HEK293T (cell line): ENCODE results near the gene CCDC15.

Source experiments
- CTCF ChIA-PET: fragments of 350-600 bp; formaldehyde crosslinking; extraction: SDS; loops from one replicate; lab custom pipeline; 2021; ENCODE audit warnings: antibody characterized with exemption, inconsistent platforms; lab: Yijun Ruan, JAX
- POLR2A ChIA-PET: fragments of 350-600 bp; formaldehyde crosslinking; extraction: SDS; loops from one replicate; lab custom pipeline; 2020; ENCODE audit warnings: antibody characterized with exemption, inconsistent platforms; lab: Yijun Ruan, JAX
- DNase-seq: peaks from one replicate; pipeline ENCODE4 v3.0.0; 2012; ENCODE audit warnings: mixed read lengths; ENCODE audit errors: extremely low spot score
- ARNT ChIP-seq: fragments of 450-650 bp; IDR thresholded peaks from 2 replicates; pipeline ENCODE4 v1.6.1; 2017; ENCODE audit warnings: mild to moderate bottlenecking
- BHLHE40 ChIP-seq: fragments of 450-650 bp; IDR thresholded peaks from 2 replicates; pipeline ENCODE4 v1.6.1; 2016; ENCODE audit warnings: mild to moderate bottlenecking, moderate library complexity, borderline replicate concordance
- CTBP1 ChIP-seq: fragments of 450-650 bp; IDR thresholded peaks from 2 replicates; pipeline ENCODE4 v1.6.1; 2016; ENCODE audit warnings: borderline replicate concordance
- ELF4 ChIP-seq: fragments of 450-650 bp; IDR thresholded peaks from 2 replicates; pipeline ENCODE4 v1.6.1; 2017; ENCODE audit warnings: antibody characterized with exemption
- FOXA1 ChIP-seq: fragments of 450-650 bp; IDR thresholded peaks from 2 replicates; pipeline ENCODE4 v1.6.1; 2016; ENCODE audit warnings: mild to moderate bottlenecking
- FOXK2 ChIP-seq: fragments of 450-650 bp; IDR thresholded peaks from 2 replicates; pipeline ENCODE4 v1.6.1; 2016; ENCODE audit warnings: mild to moderate bottlenecking
- FOXM1 ChIP-seq: fragments of 450-650 bp; IDR thresholded peaks from 2 replicates; pipeline ENCODE4 v1.6.1; 2017; ENCODE audit warnings: mild to moderate bottlenecking, borderline replicate concordance
- HDGF ChIP-seq: fragments of 450-650 bp; IDR thresholded peaks from 2 replicates; pipeline ENCODE4 v1.6.1; 2017; ENCODE audit warnings: antibody characterized with exemption, borderline replicate concordance
- L3MBTL2 ChIP-seq: fragments of 450-650 bp; conservative IDR thresholded peaks from 2 replicates; pipeline ENCODE4 v1.6.1; 2016; ENCODE audit warnings: mild to moderate bottlenecking
- LEF1 ChIP-seq: fragments of 450-650 bp; IDR thresholded peaks from 2 replicates; pipeline ENCODE4 v1.6.1; 2017; ENCODE audit warnings: mild to moderate bottlenecking, borderline replicate concordance
- NFRKB ChIP-seq: fragments of 450-650 bp; IDR thresholded peaks from 2 replicates; pipeline ENCODE4 v1.6.1; 2016; ENCODE audit warnings: mild to moderate bottlenecking, moderate library complexity
- SP1 ChIP-seq: fragments of 450-650 bp; IDR thresholded peaks from 2 replicates; pipeline ENCODE4 v1.6.1; 2017
- SUZ12 ChIP-seq: fragments of 450-650 bp; IDR thresholded peaks from 2 replicates; pipeline ENCODE4 v1.6.1; 2016; ENCODE audit warnings: mild to moderate bottlenecking
- TARDBP ChIP-seq: fragments of 450-650 bp; IDR thresholded peaks from 2 replicates; pipeline ENCODE4 v1.6.1; 2016
- ZNF384 ChIP-seq: fragments of 450-650 bp; IDR thresholded peaks from 2 replicates; pipeline ENCODE4 v1.6.1; 2016
- TF ChIP-seq, protein P1 (sequence below): fragments of 450-650 bp; IDR thresholded peaks from 2 replicates; pipeline ENCODE4 v1.6.1; 2016

The CCDC15 gene

GRCh38 chr11:125064070-125064469 lies 110.1 kb downstream of the CCDC15 start:
- CTCF ChIA-PET: interaction anchor here (1.3 kb wide), 1 partner anchor 18 kb away, joined by 3 read pairs; no protein-coding TSS in a partner anchor
- no peak for DNase-seq
- no peak for TF ChIP-seq FOXA1
- no peak for TF ChIP-seq ZNF384
- TF ChIP-seq, protein P1, sequence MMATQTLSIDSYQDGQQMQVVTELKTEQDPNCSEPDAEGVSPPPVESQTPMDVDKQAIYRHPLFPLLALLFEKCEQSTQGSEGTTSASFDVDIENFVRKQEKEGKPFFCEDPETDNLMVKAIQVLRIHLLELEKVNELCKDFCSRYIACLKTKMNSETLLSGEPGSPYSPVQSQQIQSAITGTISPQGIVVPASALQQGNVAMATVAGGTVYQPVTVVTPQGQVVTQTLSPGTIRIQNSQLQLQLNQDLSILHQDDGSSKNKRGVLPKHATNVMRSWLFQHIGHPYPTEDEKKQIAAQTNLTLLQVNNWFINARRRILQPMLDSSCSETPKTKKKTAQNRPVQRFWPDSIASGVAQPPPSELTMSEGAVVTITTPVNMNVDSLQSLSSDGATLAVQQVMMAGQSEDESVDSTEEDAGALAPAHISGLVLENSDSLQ: no peak
- no peak for TF ChIP-seq NFRKB
- TF ChIP-seq CTBP1: no peak
- no peak for TF ChIP-seq ELF4
- no peak for TF ChIP-seq FOXK2
- TF ChIP-seq LEF1: no peak
- no peak for TF ChIP-seq FOXM1
- no peak for TF ChIP-seq HDGF
- TF ChIP-seq L3MBTL2: no peak
- TF ChIP-seq TARDBP: no peak
- no peak for TF ChIP-seq SP1
- TF ChIP-seq SUZ12: no peak
- no peak for TF ChIP-seq BHLHE40
- TF ChIP-seq ARNT: no peak
- POLR2A ChIA-PET: interaction anchor here (1.0 kb wide), 1 partner anchor 110 kb away, joined by 4 read pairs; the partner anchor contains the start of gene CCDC15

DNA sequence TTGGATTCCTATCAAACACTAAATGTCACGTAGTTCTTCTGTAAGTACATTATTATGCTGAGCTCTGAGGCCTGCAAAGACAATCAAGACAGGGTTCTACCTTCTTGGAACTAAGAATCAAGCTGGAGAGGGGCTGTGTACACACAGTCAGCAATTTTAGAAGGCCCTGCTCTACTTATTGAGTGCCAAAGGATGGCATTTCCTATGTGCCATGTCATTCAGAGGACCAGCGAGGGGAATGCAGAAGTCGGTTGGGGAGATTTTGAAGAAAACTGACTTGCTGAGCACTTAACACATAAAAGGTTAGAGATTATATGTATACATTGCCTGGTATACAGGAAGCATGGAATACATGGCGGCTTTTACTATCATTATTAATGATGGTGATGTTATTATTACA lies 114.4 kb downstream of the CCDC15 start:
- no peak for DNase-seq
- CTCF ChIA-PET: interaction anchor here (1.7 kb wide), 1 partner anchor 74 kb away, joined by 4 read pairs; no protein-coding TSS in a partner anchor
- TF ChIP-seq FOXM1 (no peak), CTBP1 (no peak), NFRKB (no peak), SUZ12 (no peak), SP1 (no peak), ARNT (no peak)
- TF ChIP-seq, protein P1: no peak
- POLR2A ChIA-PET: no interaction called here

DNA sequence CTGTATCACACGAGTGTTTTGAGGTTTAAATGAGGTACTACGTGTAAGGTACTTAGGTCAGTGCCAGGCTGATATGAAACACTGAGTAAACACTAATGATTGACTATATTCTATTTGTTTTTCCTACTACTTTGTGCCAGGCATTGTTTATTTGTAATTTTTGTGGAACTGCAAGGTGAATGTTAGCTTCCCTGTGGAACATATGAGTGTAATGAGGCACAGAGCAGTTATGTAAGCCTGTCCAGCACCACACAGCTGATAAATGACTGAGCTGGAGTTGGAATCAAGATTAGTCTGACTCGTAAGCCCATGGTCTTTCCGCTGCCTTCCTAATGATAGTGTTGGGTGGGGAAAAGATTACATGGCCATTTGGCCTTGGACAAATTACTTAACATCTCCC lies 115.0 kb downstream of the CCDC15 start:
- POLR2A ChIA-PET: no interaction called here
- CTCF ChIA-PET: interaction anchor here (1.7 kb wide), 1 partner anchor 73 kb away, joined by 4 read pairs; no protein-coding TSS in a partner anchor
- TF ChIP-seq FOXA1: no peak
- TF ChIP-seq FOXM1: no peak
- TF ChIP-seq, protein P1: no peak
- no peak for TF ChIP-seq BHLHE40
- no peak for TF ChIP-seq TARDBP
- no peak for TF ChIP-seq LEF1
- no peak for DNase-seq

GRCh38 chr11:125069796-125070195 lies 115.8 kb downstream of the CCDC15 start:
- CTCF ChIA-PET: interaction anchor here (0.6 to 1.7 kb wide), 3 partner anchors 21 to 1184 kb away, joined by 3 to 4 read pairs (median 3); no protein-coding TSS in a partner anchor
- POLR2A ChIA-PET: no interaction called here
- TF ChIP-seq NFRKB (no peak), FOXK2 (no peak), SP1 (no peak), CTBP1 (no peak)
- DNase-seq: no peak

- no peak for DNase-seq
- TF ChIP-seq CTBP1: no peak
- ChIA-PET POLR2A (no interaction called here), CTCF (interaction anchor here (0.6 to 1.0 kb wide), 3 partner anchors 20 to 1185 kb away, joined by 3 to 4 read pairs (median 3); no protein-coding TSS in a partner anchor)
Measured at GRCh38 chr11:125070699-125071254, 116.8 kb downstream of the CCDC15 start.

DNA sequence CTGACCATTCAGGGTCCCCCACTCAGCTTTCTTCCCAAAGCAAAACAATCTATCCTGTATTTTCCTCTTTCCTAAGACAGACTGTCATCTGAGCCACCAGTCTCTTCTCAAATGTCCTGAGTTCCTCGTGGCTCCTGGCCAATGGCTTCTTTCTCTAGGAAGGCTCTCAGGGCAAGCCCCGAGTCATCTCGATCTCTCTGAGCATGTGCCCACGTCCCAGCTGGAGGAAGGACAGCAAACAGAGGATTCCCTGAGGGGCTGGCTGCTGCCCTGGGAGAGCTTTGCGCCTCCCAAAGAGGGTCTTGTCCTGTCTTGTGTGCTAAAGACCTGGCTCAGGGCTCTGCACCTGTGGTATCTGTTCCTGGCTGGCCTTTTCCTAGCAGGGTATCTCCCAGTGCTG lies 117.4 kb downstream of the CCDC15 start:
- DNase-seq: no peak
- ChIA-PET POLR2A (no interaction called here), CTCF (interaction anchor here (0.7 kb wide), 1 partner anchor 195 kb away, joined by 4 read pairs; no protein-coding TSS in a partner anchor)
- TF ChIP-seq FOXK2 (no peak), CTBP1 (no peak), SP1 (no peak), HDGF (no peak), ZNF384 (no peak), ELF4 (no peak), TARDBP (no peak), BHLHE40 (no peak), L3MBTL2 (no peak), ARNT (no peak), NFRKB (no peak)
- TF ChIP-seq, protein P1: no peak

DNA sequence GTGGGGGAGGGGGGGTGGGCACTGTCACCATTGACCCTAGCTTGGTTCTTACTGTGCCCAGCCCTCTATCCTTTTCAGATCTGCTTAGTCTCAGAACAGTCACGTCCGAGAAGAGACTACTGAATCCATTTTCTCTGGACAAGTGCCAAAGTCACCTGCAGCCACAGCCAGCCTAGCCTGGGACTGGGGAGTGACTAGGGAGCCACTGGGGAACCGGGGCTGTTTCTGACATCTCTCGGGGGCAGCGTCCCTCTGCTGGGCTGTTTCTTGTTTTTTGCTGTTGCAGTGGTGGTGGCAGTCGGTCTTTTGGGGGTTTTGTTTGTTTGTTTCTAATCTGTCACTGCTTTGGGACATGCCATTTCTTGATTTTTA lies 117.8 kb downstream of the CCDC15 start:
- POLR2A ChIA-PET: no interaction called here
- CTCF ChIA-PET: no interaction called here
- no peak for DNase-seq
- TF ChIP-seq LEF1 (no peak), ELF4 (no peak), SUZ12 (no peak), ZNF384 (no peak), BHLHE40 (no peak), HDGF (no peak), FOXK2 (no peak), L3MBTL2 (no peak), FOXM1 (no peak), ARNT (no peak), NFRKB (no peak)
- TF ChIP-seq, protein P1: no peak
